Chondrocyte (in vitro differentiated cells): ENCODE measurements around the gene MEIKIN. TPM values are rescaled to one million over a fixed set of nuclear protein-coding genes. Genes with fewer than 3 reads are reported as not detected.
"Not testable (repeated sequence)": the region's sequence is repeated elsewhere in the genome, so short reads cannot be mapped to it uniquely, and the experiment has no call there.

Experiments
- DNase-seq: peaks from one replicate; pipeline ENCODE4 v3.0.0; 2021; ENCODE audit warnings: mixed read lengths, low spot score
- H3K27ac Mint-ChIP-seq: one replicate; pipeline ENCODE4 v1.8.0; 2021; ENCODE audit warnings: mild to moderate bottlenecking, moderate library complexity, mixed read lengths; ENCODE audit not compliant: unreplicated experiment
- H3K27me3 Mint-ChIP-seq: 2 replicates; pipeline ENCODE4 v1.8.0; 2021; ENCODE audit warnings: low read depth, mixed read lengths
- H3K36me3 Mint-ChIP-seq: 2 replicates; pipeline ENCODE4 v1.8.0; 2021; ENCODE audit warnings: low read depth, mixed read lengths
- H3K4me1 Mint-ChIP-seq: 2 replicates; pipeline ENCODE4 v1.8.0; 2021; ENCODE audit warnings: low read depth, mild to moderate bottlenecking, mixed read lengths
- H3K4me3 Mint-ChIP-seq: one replicate; pipeline ENCODE4 v1.8.0; 2021; ENCODE audit warnings: mild to moderate bottlenecking, moderate library complexity, mixed read lengths; ENCODE audit not compliant: unreplicated experiment
- H3K9me3 Mint-ChIP-seq: 2 replicates; pipeline ENCODE4 v1.8.0; 2021; ENCODE audit warnings: low read depth, mixed read lengths
- total RNA-seq: library from RNA; stranded (reverse); gene quantifications from 3 replicates; pipeline ENCODE4 v1.2.1, GENCODE V29; 2021
- TF ChIP-seq, protein P1 (sequence below): fragments of 200-600 bp; sonication (generic); IDR thresholded peaks from 2 replicates; pipeline ENCODE4 v1.5.0; 2021; ENCODE audit warnings: antibody characterized with exemption, mild to moderate bottlenecking, moderate library complexity

MEIKIN gene
- total RNA-seq, 1 donor from 2014 or later: not detected

DNA sequence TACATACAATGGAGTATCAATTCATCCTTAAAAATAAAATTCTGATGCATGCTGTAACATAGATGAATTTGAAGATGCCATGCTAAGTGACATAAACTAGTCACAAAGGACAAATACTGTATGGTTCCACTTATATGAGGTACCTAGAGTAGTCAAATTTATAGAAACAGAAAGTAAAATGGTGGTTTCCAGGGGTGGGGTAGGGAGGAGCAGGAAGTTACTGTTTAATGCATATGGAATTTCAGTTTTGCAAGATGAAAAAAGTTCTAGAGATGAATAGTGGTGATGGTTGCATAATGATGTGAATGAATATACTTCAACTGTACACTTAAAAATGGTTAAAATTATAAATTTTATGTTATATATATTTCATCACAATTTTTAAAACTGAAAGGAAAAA is 91.3 kb downstream of the MEIKIN start:
- peaks cover 7% of the 10 kb centered on the region for H3K27me3 Mint-ChIP-seq
- peaks cover 2% of the 10 kb centered on the region for H3K4me1 Mint-ChIP-seq
- no peak overlapping the region for H3K27ac Mint-ChIP-seq
- TF ChIP-seq, protein P1, sequence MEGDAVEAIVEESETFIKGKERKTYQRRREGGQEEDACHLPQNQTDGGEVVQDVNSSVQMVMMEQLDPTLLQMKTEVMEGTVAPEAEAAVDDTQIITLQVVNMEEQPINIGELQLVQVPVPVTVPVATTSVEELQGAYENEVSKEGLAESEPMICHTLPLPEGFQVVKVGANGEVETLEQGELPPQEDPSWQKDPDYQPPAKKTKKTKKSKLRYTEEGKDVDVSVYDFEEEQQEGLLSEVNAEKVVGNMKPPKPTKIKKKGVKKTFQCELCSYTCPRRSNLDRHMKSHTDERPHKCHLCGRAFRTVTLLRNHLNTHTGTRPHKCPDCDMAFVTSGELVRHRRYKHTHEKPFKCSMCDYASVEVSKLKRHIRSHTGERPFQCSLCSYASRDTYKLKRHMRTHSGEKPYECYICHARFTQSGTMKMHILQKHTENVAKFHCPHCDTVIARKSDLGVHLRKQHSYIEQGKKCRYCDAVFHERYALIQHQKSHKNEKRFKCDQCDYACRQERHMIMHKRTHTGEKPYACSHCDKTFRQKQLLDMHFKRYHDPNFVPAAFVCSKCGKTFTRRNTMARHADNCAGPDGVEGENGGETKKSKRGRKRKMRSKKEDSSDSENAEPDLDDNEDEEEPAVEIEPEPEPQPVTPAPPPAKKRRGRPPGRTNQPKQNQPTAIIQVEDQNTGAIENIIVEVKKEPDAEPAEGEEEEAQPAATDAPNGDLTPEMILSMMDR: no peak
- no peaks in the 10 kb centered on the region for H3K36me3 Mint-ChIP-seq
- peaks cover 3% of the 10 kb centered on the region for H3K9me3 Mint-ChIP-seq
- DNase-seq: no peak
- no peak overlapping the region for H3K4me3 Mint-ChIP-seq

DNA sequence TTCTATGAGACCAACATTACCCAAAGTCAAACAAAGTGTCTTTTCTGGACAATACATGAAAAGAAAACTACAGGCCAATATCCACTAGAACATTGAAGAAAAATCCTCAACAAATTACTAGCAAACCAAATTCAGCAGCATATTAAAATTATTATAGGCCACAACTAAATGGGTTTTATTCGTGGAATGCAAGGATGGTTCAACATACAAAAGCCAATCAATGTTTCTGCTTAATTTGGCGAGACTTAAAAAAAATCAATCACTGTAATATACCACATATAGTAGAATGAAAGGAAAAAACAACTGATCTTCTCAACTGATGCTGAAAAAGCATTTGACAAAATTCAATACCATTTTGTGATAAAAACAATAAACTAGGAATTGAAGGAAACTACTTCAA is 96.8 kb downstream of the MEIKIN start:
- TF ChIP-seq, protein P1: no peak
- H3K36me3 Mint-ChIP-seq: peaks cover 5% of the 10 kb centered on the region
- peaks cover 44% of the 10 kb centered on the region for H3K9me3 Mint-ChIP-seq
- no peaks in the 10 kb centered on the region for H3K4me1 Mint-ChIP-seq
- no peaks in the 10 kb centered on the region for H3K27me3 Mint-ChIP-seq
- no peak for DNase-seq
- H3K4me3 Mint-ChIP-seq: no peak overlapping the region
- H3K27ac Mint-ChIP-seq: no peak overlapping the region

DNA sequence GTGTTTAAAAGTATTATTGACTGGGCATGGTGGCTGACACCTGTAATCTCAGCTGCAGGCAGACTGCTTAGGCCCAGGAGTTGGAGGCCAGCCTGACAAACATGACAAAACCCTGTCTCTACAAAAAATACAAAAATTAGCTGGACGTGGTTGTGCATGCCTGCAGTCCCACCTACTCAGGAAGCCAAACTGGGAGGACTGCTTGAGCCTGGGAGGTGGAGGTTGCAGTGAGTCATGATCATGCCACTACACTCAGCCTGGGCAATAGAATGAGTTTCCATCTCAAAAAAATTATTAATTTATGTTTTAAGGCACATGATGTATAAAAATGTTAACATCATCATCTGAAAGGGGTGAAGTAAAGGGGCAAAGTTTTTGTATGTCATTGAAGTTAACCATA is 98.9 kb downstream of the MEIKIN start:
- TF ChIP-seq, protein P1: no peak
- Mint-ChIP-seq H3K36me3 (peaks cover 5% of the 10 kb centered on the region), H3K4me1 (no peaks in the 10 kb centered on the region), H3K9me3 (peaks cover 52% of the 10 kb centered on the region), H3K27ac (no peak overlapping the region), H3K4me3 (no peak overlapping the region), H3K27me3 (no peaks in the 10 kb centered on the region)
- DNase-seq: no peak

DNA sequence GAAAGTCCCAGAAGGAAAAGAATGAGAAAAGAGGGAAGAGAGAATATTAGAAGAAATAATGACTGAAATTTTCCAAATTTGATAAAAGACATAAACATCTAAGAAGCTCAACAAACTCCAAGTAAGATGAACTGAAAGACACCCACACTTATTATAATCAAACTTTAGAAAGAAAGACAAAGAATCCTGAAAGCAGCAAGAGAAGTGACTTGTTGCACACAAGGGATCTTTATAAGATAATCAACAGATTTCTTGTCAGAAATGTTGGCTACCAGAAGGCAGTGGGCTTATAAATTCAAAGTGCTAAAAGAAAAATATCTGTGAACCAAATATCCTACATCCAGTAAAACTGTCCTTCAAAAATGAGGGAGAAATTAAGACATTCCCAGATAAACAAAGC is 99.6 kb downstream of the MEIKIN start:
- Mint-ChIP-seq H3K27ac (no peak overlapping the region), H3K9me3 (peaks cover 52% of the 10 kb centered on the region), H3K4me1 (no peaks in the 10 kb centered on the region), H3K27me3 (no peaks in the 10 kb centered on the region), H3K36me3 (peaks cover 5% of the 10 kb centered on the region), H3K4me3 (no peak overlapping the region)
- TF ChIP-seq, protein P1: no peak
- DNase-seq: no peak

DNA sequence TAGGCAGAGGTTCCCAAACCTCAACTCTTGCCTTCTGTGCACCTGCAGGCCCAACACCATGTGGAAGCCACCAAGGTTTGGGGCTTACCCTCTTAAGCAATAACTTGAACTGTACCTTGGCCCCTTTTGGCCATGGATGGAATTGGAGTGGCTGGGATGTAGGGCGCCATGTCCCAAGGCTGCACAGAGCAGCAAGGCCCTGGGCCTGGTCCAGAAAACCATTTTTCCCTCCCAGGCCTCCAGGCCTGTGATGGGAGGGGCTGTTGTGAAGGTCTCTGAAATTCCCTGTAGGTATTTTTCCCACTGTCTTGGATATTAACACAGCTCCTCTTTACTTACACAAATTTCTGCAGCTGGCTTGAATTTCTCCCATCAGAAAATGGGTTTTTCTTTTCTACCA is 102.5 kb downstream of the MEIKIN start:
- H3K27me3 Mint-ChIP-seq, DNase-seq, H3K4me1 Mint-ChIP-seq, H3K27ac Mint-ChIP-seq, H3K4me3 Mint-ChIP-seq, H3K36me3 Mint-ChIP-seq: not testable (repeated sequence)
- H3K9me3 Mint-ChIP-seq: peaks cover 58% of the 10 kb centered on the region

DNA sequence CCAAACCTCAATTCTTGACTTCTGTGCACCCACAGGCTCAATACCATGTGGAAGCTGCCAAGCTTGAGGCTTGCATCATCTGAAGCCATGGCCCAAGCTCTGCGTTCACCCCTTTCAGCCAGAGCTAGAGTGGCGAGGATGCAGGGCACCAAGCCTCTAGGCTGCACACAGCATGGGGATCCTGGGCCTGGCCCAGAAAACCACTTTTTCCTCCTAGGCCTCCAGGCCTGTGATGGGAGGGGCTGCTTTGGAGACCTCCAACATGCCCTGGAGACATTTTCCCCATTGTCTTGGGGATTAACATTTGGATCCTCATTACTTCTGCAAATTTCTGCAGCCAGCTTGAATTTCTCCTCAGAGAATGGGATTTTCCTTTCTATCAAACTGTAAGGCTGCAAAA is 112.8 kb downstream of the MEIKIN start:
- not testable (repeated sequence) for H3K9me3 Mint-ChIP-seq, H3K36me3 Mint-ChIP-seq, DNase-seq, H3K4me3 Mint-ChIP-seq, H3K4me1 Mint-ChIP-seq, H3K27me3 Mint-ChIP-seq, H3K27ac Mint-ChIP-seq
